ENCODE measurements around the gene SND1.

GRCh38 chr7:127891854-127892438, 240.0 kb downstream of the SND1 start:
- TF ChIP-seq CTCF (IDR thresholded peaks at IDR 0.05; ENCODE audit: insufficient read depth, low read length, poor library complexity, severe bottlenecking), result no peak
- no peak for TF ChIP-seq EZH2phosphoT487 (conservative IDR thresholded peaks at IDR 0.05; ENCODE audit: low read length)

All from SU-DHL-6 (cell line).